Adipocyte (in vitro differentiated cells): ENCODE results near the gene TOGARAM2.

Experiments
- DNase-seq: peaks from one replicate; pipeline ENCODE4 v3.0.0-alpha.2; 2015; ENCODE audit warnings: low read depth
- H3K27me3 ChIP-seq: replicated peaks from 2 replicates; pipeline ENCODE4 v1.7.0; 2013; ENCODE audit warnings: mild to moderate bottlenecking, low read length, moderate library complexity; ENCODE audit not compliant: control insufficient read depth, insufficient read depth
- H3K36me3 ChIP-seq: 2 replicates; pipeline ENCODE4 v1.7.0; 2013; ENCODE audit warnings: low read length, mild to moderate bottlenecking, moderate library complexity; ENCODE audit not compliant: control insufficient read depth, insufficient read depth, severe bottlenecking
- H3K4me1 ChIP-seq: 2 replicates; pipeline ENCODE4 v1.7.0; 2013; ENCODE audit warnings: mild to moderate bottlenecking, low read length, moderate library complexity; ENCODE audit not compliant: control insufficient read depth, insufficient read depth
- H3K4me3 ChIP-seq: 2 replicates; pipeline ENCODE4 v1.7.0; 2013; ENCODE audit warnings: mild to moderate bottlenecking, low read length, moderate library complexity
- H3K9ac ChIP-seq: 2 replicates; pipeline ENCODE4 v1.7.0; 2013; ENCODE audit warnings: mild to moderate bottlenecking, low read length, moderate library complexity
- H3K9me3 ChIP-seq: 2 replicates; pipeline ENCODE4 v1.7.0; 2013; ENCODE audit warnings: mild to moderate bottlenecking, low read length, moderate library complexity; ENCODE audit not compliant: control insufficient read depth

TOGARAM2 gene

GRCh38 chr2:29068513-29068912, 87.4 kb downstream of the TOGARAM2 start:
- no peak for DNase-seq
- Histone ChIP-seq H3K36me3 (no peaks in the 10 kb centered on the region), H3K4me1 (peaks cover 37% of the 10 kb centered on the region), H3K4me3 (no peak overlapping the region), H3K9ac (no peak overlapping the region), H3K9me3 (no peaks in the 10 kb centered on the region), H3K27me3 (peaks cover 9% of the 10 kb centered on the region)

- H3K4me3 ChIP-seq = no peak overlapping the region
Observed at GRCh38 chr2:29070526-29070925, 89.4 kb downstream of the TOGARAM2 start.

GRCh38 chr2:29071032-29071975, 90.2 kb downstream of the TOGARAM2 start:
- no peaks in the 10 kb centered on the region for H3K9me3 ChIP-seq

More at GRCh38 chr2:29070526-29070925, 89.4 kb downstream of the TOGARAM2 start:
- H3K4me1 ChIP-seq = peaks cover 17% of the 10 kb centered on the region
- DNase-seq = no peak
- H3K9me3 ChIP-seq = no peaks in the 10 kb centered on the region
- no peaks in the 10 kb centered on the region for H3K36me3 ChIP-seq
- no peak overlapping the region for H3K9ac ChIP-seq
- H3K27me3 ChIP-seq = peaks cover 9% of the 10 kb centered on the region

GRCh38 chr2:29072251-29072650, 91.2 kb downstream of the TOGARAM2 start:
- peaks cover 5% of the 10 kb centered on the region for H3K4me1 ChIP-seq
- H3K27me3 ChIP-seq = peaks cover 9% of the 10 kb centered on the region

More at GRCh38 chr2:29071032-29071975, 90.2 kb downstream of the TOGARAM2 start:
- H3K9ac ChIP-seq = no peak overlapping the region
- H3K36me3 ChIP-seq = no peaks in the 10 kb centered on the region
- H3K4me1 ChIP-seq = peaks cover 9% of the 10 kb centered on the region
- H3K4me3 ChIP-seq = no peak overlapping the region
- DNase-seq = no peak
- peaks cover 9% of the 10 kb centered on the region for H3K27me3 ChIP-seq

GRCh38 chr2:29072971-29073725, 92.0 kb downstream of the TOGARAM2 start:
- no peak overlapping the region for H3K9ac ChIP-seq
- peaks cover 5% of the 10 kb centered on the region for H3K4me1 ChIP-seq
- H3K9me3 ChIP-seq = no peaks in the 10 kb centered on the region
- H3K36me3 ChIP-seq = no peaks in the 10 kb centered on the region
- peaks cover 9% of the 10 kb centered on the region for H3K27me3 ChIP-seq
- no peak overlapping the region for H3K4me3 ChIP-seq
- no peak for DNase-seq

More at GRCh38 chr2:29072251-29072650, 91.2 kb downstream of the TOGARAM2 start:
- no peak overlapping the region for H3K4me3 ChIP-seq
- H3K9ac ChIP-seq = no peak overlapping the region
- DNase-seq = no peak
- no peaks in the 10 kb centered on the region for H3K9me3 ChIP-seq
- H3K36me3 ChIP-seq = no peaks in the 10 kb centered on the region

- Histone ChIP-seq H3K4me1 (peaks cover 5% of the 10 kb centered on the region), H3K9ac (no peak overlapping the region), H3K27me3 (peaks cover 9% of the 10 kb centered on the region), H3K9me3 (peaks cover 1% of the 10 kb centered on the region), H3K36me3 (no peaks in the 10 kb centered on the region), H3K4me3 (no peak overlapping the region)
- DNase-seq = no peak
Observed at GRCh38 chr2:29073933-29074332, 92.8 kb downstream of the TOGARAM2 start.

- no peak for DNase-seq
- H3K4me1 ChIP-seq = peaks cover 5% of the 10 kb centered on the region
- H3K27me3 ChIP-seq = peaks cover 9% of the 10 kb centered on the region
- H3K9ac ChIP-seq = no peak within 1 kb of the TSS
- peaks cover 6% of the 10 kb centered on the region for H3K9me3 ChIP-seq
- no peaks in the 10 kb centered on the region for H3K36me3 ChIP-seq
- H3K4me3 ChIP-seq = no peak within 1 kb of the TSS
Observed at GRCh38 chr2:29074411-29074810, 93.3 kb downstream of the TOGARAM2 start, which contains the start of gene PCARE. Gene PCARE, minus strand, starts transcription at chr2:29074523. Its CDS starts 262 bp downstream, at chr2:29074261.

- Histone ChIP-seq H3K9ac (no peak overlapping the region), H3K27me3 (peaks cover 9% of the 10 kb centered on the region)
- DNase-seq = peak; percentile 60
Observed at GRCh38 chr2:29075894-29076705, 95.0 kb downstream of the TOGARAM2 start.

GRCh38 chr2:29079887-29080286, 98.8 kb downstream of the TOGARAM2 start:
- no peak overlapping the region for H3K9ac ChIP-seq
- no peak for DNase-seq
- H3K9me3 ChIP-seq = peaks cover 13% of the 10 kb centered on the region
- no peaks in the 10 kb centered on the region for H3K27me3 ChIP-seq
- no peak overlapping the region for H3K4me3 ChIP-seq
- peaks cover 26% of the 10 kb centered on the region for H3K4me1 ChIP-seq
- H3K36me3 ChIP-seq = no peaks in the 10 kb centered on the region

More at GRCh38 chr2:29075894-29076705, 95.0 kb downstream of the TOGARAM2 start:
- H3K4me3 ChIP-seq = no peak overlapping the region
- peaks cover 13% of the 10 kb centered on the region for H3K4me1 ChIP-seq
- peaks cover 13% of the 10 kb centered on the region for H3K9me3 ChIP-seq
- H3K36me3 ChIP-seq = no peaks in the 10 kb centered on the region

GRCh38 chr2:29080886-29081743, 100.0 kb downstream of the TOGARAM2 start:
- no peaks in the 10 kb centered on the region for H3K36me3 ChIP-seq
- DNase-seq = peak; percentile 83
- H3K4me3 ChIP-seq = peak overlapping the region; percentile 42
- no peaks in the 10 kb centered on the region for H3K27me3 ChIP-seq
- H3K9ac ChIP-seq = peak overlapping the region; percentile 61
- peaks cover 13% of the 10 kb centered on the region for H3K9me3 ChIP-seq
- H3K4me1 ChIP-seq = peaks cover 26% of the 10 kb centered on the region
